Omental fat pad (tissue), 4 donors: ENCODE results near the gene TAL1. TPM values are rescaled to one million over a fixed set of nuclear protein-coding genes. Genes with fewer than 3 reads are reported as not detected.

Experiments used
- ATAC-seq: fragments of 150-250 bp; one replicate; pipeline ENCODE4 v1.9.1; 2016; ENCODE audit warnings: mild to moderate bottlenecking, moderate library complexity; ENCODE audit not compliant: low FRiP score
- DNase-seq: peaks from one replicate; pipeline ENCODE4 v3.0.0-alpha.2; 2019; ENCODE audit warnings: low spot score
- CTCF ChIP-seq, 3 donors: fragments of 450-650 bp; IDR thresholded peaks; one replicate each; pipeline ENCODE4 v1.5.1; 2016 to 2017; ENCODE audit warnings: antibody characterized with exemption in 3 of 3, mild to moderate bottlenecking in 3 of 3, moderate library complexity in 2 of 3
- total RNA-seq, 4 donors: library from RNA; depleted of rRNA; stranded (reverse); fragments of >200 nt; gene quantifications; one replicate each; pipeline ENCODE4 v1.1.0, GENCODE V29; 2016

Gene TAL1
- total RNA-seq, 4 donors from 2014 or later = 2.4 to 21.1 (median 5.1) TPM

GRCh38 chr1:47224676-47225399 is 7.2 kb downstream of the TAL1 start:
- ATAC-seq (peak; percentile 6), DNase-seq (no peak)
- TF ChIP-seq CTCF (IDR thresholded peaks at IDR 0.05) = no peak

- no peak for DNase-seq
- TF ChIP-seq CTCF (IDR thresholded peaks at IDR 0.05) = no peak
- no peak for ATAC-seq
Observed at GRCh38 chr1:47223921-47224675, 7.9 kb downstream of the TAL1 start.

DNA sequence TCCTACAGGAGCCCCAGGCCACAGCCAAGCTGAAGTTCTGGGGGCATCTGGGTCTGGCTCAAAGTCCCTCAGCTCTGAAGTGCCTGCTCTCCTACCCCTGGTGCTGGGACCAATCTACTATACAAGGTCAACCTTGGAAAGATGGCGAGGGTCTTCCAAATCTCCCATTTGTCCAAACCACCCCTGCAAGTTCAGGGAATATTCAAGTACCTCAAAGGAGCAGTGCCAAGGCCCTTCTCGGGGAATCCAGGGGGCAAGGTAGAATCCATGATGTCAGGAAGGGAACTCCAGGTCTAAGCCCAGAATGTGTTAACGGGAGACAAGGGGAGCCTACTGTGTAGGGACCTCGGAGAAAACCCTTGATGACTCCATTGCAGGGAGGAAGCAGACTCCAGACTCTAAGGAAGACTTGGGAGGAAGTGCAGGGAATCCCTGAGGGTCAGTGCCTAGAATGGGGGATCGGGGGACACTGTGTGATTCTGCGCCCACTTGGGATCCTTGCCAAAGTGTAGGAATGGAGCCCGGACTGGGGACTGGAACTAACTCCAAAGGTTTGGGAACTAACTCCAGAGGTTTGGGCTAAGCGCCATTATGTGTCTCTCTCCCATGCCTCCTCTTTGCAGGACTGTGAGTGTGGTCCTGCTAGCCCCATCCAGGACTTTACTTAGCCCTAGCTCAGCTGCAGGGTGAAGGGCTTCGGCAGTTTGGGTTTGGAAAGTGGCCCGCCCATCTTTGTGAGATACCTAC is 8.7 kb downstream of the TAL1 start:
- ATAC-seq (no peak), DNase-seq (no peak)
- no peak for TF ChIP-seq CTCF (IDR thresholded peaks at IDR 0.05)

GRCh38 chr1:47222476-47222875 is 9.5 kb downstream of the TAL1 start:
- no peak for DNase-seq
- ATAC-seq = no peak
- no peak for TF ChIP-seq CTCF (IDR thresholded peaks at IDR 0.05)

DNA sequence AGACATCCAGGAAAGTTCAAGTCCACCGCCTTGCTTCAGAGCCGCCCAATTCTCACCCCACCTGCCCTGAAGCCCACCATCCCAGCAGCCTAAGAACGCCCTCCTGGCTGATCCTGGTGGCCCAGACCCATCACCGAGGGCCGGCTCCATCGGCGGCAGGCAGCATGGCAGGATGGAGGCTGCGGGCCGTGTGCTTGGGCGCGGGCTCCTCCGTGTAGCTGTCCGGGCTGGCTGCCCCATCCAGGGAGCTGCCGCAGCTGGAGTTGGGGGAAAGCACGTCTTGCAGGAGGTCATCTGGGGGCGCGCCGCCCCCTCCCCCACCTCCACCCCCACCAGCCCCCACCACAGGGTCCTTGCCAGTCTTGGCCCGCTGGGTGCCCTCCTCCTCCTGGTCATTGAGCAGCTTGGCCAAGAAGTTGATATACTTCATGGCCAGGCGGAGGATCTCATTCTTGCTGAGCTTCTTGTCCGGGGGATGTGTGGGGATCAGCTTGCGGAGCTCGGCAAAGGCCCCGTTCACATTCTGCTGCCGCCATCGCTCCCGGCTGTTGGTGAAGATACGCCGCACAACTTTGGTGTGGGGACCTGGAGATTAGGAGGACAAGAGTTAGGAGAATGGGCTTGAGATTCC is 12.3 kb downstream of the TAL1 start:
- ATAC-seq (no peak), DNase-seq (no peak)
- no peak for TF ChIP-seq CTCF (IDR thresholded peaks at IDR 0.05)

DNA sequence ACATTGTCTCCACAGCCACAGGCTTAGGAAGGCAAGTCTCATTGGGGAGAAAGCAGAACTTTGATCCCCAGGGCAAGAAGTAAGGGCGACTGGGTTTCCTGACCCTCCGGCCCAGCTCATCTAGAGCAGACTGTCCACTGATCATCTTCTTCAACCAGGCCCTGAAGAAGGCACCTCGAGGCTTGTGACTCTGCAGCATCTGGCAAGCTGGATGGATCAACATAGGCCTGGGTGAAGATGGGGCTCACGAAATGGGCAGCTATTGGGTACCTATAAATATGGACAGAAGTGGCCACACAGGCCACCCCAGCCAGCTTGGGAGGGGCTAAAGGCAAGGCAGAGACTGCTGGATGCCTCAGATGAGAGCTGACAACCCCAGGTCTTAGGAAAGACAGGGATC is 13.0 kb downstream of the TAL1 start:
- DNase-seq (no peak), ATAC-seq (no peak)
- no peak for TF ChIP-seq CTCF (IDR thresholded peaks at IDR 0.05)
